SHP77 treated with DMSO at 0.1 percent for 48 hours (cell line): ENCODE data around the gene ZMAT5.
"Not testable (repeated sequence)": the region's sequence is repeated elsewhere in the genome, so short reads cannot be mapped to it uniquely, and the experiment has no call there.

Experiments
- DNase-seq: peaks from one replicate; lab custom pipeline; 2025; lab: John Stamatoyannopoulos, UW

ZMAT5 gene

GRCh38 chr22:29786031-29786430 is 19.2 kb upstream of the ZMAT5 start:
- DNase-seq = no peak

DNA sequence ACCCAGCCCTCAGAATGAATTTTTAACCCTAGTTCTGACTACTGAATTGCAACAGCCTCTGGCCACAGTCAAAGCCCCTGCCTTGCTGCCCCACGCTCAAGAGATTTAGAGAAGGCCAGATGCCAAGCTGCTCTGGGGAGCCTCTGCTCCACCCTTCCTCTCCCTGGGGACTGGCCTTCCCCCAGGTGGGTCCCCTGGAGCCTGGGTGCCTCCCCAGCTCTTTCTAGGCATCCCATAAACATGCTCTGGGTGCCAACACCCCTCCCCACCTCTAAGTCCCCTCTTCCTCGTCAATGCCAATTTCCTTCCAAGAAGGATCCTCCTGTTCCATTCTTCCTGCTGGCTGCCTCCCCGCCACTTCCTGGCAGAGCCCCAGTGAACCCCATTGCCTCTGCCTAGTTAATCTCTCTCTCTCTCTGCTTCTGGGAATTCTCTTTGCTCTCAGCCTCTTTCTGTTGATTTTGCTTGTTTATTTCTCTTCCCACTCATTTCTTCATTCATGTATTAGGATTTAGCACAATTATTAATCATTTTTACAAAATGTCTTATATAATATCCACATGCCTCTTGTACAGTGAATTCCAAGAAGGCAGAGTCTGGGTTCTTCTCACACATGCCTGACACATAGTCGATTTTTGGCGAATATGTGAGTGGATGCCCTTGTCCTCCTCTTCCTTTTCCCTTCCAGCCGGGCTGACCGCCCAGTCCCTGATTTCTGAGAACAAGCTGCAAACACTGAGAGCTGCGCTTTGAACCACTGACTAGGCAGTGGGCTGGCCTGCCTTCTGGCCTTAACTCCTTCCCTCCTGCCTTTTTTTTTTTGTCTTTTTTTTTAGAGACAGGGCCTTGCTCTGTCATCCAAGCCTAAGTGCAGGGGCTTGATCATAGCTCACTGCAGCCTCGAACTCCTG is 17.9 kb upstream of the ZMAT5 start:
- DNase-seq = no peak

- no peak for DNase-seq
These were observed 15.4 kb upstream of the ZMAT5 start for GRCh38 chr22:29782061-29782845.

DNA sequence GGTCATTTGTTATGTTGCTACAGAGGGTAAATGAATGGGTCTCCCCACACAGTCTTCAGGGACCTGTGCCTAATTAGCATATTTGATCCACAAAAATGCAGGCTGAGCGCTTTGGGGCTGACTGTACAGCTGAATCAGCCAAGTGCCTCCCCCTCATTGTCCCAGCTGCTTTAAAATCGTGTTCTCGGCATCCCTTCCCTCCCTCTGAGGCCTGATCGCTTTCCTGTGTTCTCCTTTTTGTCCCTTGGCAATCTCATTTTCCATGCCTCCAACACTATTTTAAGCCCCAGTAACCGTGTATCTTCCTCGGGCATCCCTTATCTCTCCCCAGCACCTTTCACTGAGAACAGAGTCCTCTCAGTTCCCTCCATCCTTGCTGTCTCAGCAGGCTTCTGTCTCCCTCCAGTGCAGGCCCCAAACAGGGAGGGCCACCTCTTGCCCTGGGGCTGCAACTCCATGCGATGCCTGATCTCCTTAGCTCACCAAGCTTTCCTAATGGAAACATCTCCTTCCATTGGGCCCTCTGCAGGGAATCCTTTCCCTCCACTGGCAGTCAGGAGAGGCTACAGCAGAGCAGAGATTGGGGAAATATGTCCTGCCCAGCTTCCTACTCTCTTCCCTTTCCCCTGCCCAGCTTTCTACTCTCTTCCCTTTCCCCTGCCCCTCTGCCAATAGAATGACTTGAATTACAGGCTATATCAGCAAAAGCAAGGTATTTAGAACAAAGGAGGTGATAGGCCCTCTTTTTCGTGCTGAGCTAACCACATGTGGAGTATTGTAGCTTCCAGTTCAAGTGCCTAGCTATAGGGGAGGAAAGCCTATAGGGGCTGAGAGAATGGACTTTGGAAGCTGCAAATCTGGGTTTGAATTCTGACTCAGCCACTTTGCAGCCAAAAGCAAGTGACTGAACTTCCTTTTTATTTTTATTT is 14.2 kb upstream of the ZMAT5 start:
- no peak for DNase-seq

- no peak for DNase-seq
These were observed 13.4 kb upstream of the ZMAT5 start for GRCh38 chr22:29780220-29780619.

GRCh38 chr22:29773233-29773632 is 6.4 kb upstream of the ZMAT5 start:
- no peak for DNase-seq

- DNase-seq = no peak
These were observed 5.4 kb upstream of the ZMAT5 start for GRCh38 chr22:29772170-29772641.

DNA sequence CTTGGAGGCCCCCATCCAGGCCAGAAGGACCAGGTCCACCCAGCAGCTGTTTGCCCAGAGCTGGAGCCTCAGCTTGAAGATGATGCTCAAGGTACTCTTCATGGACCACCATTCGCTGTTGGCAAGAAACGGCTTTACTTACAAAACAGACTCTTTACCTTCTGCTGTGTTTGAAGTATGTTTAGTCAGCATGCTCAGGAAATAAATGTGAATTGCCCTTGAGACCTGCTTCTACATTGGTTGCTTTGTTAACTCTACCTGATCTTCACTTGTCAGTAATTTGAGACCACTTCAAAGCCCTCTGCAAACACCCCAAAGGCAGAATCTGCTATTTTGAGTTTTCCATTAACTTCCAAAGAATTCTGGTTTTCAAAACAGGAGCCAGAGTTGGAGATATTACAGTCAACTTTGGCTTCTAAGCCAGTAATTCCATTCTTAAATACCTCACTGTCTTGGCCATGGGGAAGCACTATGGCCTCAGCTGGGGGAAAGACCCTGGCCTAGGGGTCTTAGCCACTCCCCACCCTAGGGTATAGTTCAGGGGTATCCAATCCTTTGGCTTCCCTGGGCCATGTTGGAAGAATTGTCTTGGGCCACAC is 3.0 kb upstream of the ZMAT5 start:
- no peak for DNase-seq

DNA sequence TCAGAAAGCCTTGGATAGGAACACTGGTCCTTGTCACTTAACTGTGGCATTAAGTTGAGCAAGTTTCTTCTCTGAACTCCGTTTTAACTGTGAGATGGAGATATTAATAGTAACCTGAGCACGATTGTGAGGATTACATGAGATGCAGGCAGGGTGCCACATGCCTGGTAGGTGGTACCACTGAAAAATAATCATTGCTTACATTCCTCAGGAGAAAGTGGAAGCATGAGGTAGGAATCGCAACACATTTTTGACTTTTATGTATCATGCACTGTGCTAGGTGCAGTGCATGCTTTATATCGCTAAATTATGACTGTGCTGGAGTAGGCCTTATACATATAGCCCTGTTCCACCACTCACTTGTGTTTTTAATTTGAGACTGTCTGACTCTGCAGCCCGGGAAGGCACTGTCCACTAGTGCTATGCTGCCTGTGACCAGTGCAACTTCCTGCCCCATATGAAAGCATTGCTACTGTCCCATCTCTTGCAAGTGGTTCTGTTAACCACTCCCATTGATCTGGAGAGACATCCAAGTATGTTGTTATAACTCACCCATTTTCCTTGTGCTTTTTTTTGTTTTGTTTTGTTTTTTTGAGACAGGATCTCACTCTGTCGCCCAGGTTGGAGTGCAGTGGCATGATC is 1.4 kb upstream of the ZMAT5 start:
- DNase-seq = no peak

- peak; percentile 89 for DNase-seq
These were observed 604 bp upstream of the ZMAT5 start, which contains the start of gene UQCR10 for GRCh38 chr22:29767171-29768051. Gene UQCR10 (plus strand): TSS chr22:29767369. CDS start chr22:29767399, 30 bp downstream.

GRCh38 chr22:29765905-29766631 is 739 bp downstream of the ZMAT5 start:
- no peak for DNase-seq

- DNase-seq = no peak
These were observed 4.5 kb downstream of the ZMAT5 start for GRCh38 chr22:29762263-29762662.

DNA sequence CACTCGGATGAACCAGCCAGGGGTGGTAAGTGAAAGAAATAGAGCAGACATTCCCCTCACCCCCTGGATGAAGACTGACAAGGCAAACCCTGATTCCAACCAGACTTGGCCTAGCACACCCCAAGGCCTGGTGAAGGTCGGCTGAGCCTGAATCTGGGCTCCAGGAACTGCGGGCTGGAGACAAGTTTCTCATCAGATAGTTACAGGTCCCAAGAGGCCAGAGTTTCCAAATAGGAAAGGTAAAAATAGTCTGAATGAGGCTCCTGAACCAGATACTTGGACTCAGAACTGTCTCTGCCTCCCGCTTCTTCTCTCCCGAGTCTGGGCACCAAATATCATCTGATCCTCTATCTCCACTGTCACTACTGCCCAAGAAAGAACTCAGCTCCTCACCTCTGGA is 7.8 kb downstream of the ZMAT5 start:
- DNase-seq = no peak

DNA sequence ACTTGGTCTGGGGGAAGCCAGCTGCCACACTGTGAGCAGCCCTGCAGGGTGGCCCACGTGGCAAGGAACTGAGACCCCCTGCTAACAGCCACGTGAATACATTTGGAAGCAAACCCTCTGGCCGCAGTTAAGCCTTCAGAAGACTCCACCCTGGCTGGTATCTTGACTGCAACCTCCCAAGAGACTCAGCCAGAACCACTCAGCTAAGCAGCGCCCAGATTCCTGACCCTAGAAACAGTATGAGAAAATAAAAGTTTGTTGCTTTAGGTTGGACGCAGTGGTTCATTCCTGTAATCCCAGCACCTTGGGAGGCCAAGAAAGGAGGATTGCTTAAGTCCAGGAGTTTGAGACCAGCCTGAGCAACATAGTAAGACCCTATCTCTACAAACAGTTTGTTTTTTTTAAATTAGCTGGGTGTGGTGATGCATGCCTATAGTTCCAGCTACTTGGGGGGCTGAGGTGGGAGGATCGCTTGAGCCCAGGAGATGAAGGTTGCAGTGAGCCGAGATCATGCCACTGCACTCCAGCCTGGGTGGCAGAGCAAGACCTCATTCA is 8.7 kb downstream of the ZMAT5 start:
- no peak for DNase-seq

DNA sequence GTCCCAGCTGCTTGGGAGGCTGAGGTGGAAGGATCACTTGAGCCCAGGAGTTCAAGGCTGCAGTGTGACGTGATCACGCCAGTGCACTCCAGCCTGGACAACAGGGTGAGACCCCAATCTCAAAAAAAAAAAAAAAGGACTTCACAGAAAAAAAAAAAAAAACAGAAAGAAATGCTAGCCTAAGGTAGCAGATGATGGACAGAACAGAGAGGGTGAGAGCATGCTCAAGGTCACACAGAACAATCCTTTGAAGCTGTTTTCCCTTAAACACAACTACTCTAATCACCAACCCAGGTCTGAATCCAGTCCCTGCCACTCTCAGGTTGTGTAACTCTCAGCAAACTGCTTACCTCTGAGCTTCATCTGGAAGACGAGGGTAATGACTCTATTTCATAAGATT is 9.7 kb downstream of the ZMAT5 start:
- no peak for DNase-seq

DNA sequence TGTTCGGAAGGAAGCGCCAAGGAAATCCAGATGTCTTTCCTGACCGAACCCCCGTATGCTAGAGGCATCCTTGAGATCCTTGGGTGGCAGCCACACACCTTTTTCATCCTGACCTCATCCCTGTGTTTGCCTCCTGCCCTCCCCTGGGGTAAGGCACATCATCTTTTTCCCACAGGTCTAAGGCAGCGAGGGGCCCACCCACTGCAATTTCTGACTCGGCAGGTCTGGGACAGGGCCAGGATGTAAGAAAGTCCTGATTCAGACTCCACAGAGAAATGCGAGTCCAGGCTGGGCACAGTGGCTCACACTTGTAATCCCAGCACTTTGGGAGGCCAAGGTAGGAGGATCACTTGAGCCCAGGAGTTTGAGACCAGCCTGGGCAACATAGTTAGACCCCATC is 10.5 kb downstream of the ZMAT5 start:
- no peak for DNase-seq

GRCh38 chr22:29755889-29756288 is 10.9 kb downstream of the ZMAT5 start:
- DNase-seq = no peak

GRCh38 chr22:29754658-29755395 is 12.0 kb downstream of the ZMAT5 start:
- DNase-seq = not testable (repeated sequence)
